Transverse colon (tissue), 4 donors: ENCODE measurements around the gene ZC3H8. TPM values are rescaled to one million over a fixed set of nuclear protein-coding genes. Genes with fewer than 3 reads are reported as not detected.

Experiments used
- DNase-seq: peaks from one replicate; pipeline ENCODE4 v3.0.0-alpha.2; 2019
- H3K27ac ChIP-seq, 4 donors: fragments of 200-600 bp; sonication (generic); 2 replicates each; pipeline ENCODE4 v1.5.1; 2016 to 2018; ENCODE audit warnings: inconsistent platforms in 4 of 4
- H3K27me3 ChIP-seq: fragments of 200-600 bp; sonication (generic); 2 replicates; pipeline ENCODE4 v1.5.1; 2017; ENCODE audit warnings: inconsistent platforms
- H3K36me3 ChIP-seq, 4 donors: fragments of 200-600 bp; sonication (generic); 2 replicates each; pipeline ENCODE4 v1.5.1; 2017 to 2019; ENCODE audit warnings: inconsistent platforms in 4 of 4
- H3K4me1 ChIP-seq, 4 donors: fragments of 200-600 bp; sonication (generic); 2 replicates each; pipeline ENCODE4 v1.5.1; 2017 to 2020; ENCODE audit warnings: inconsistent platforms in 4 of 4
- H3K4me3 ChIP-seq, 4 donors: fragments of 200-600 bp; sonication (generic); 1 replicate in 1 of 4; 2 replicates in 3 of 4; pipeline versions ENCODE4 v1.5.1 to v1.6.1; 2017 to 2019; ENCODE audit warnings: inconsistent platforms in 4 of 4
- H3K9me3 ChIP-seq, 2 donors: fragments of 200-600 bp; sonication (generic); 2 replicates each; pipeline ENCODE4 v1.5.1; 2017 to 2019; ENCODE audit warnings: inconsistent platforms in 2 of 2
- CTCF ChIP-seq, 5 experiments: fragments of 200-600 bp in 3 of 5; fragments of 450-650 bp in 2 of 5; sonication (generic) in 3 of 5; IDR thresholded peaks; 1 replicate in 2 of 5; 2 replicates in 3 of 5; pipeline ENCODE4 v1.5.1; 2016 to 2017; ENCODE audit warnings: antibody characterized with exemption in 5 of 5, inconsistent platforms in 3 of 5, mild to moderate bottlenecking in 2 of 5, moderate library complexity in 1 of 5
- EP300 ChIP-seq: sonication (generic); formaldehyde crosslinking; IDR thresholded peaks from one replicate; pipeline ENCODE4 v1.6.1; 2017; ENCODE audit warnings: antibody characterized with exemption, low read depth
- POLR2A ChIP-seq: fragments of 450-650 bp; IDR thresholded peaks from one replicate; pipeline ENCODE4 v1.6.1; 2016; ENCODE audit warnings: antibody characterized with exemption, mild to moderate bottlenecking, moderate library complexity
- POLR2AphosphoS5 ChIP-seq, 3 donors: sonication (generic); formaldehyde crosslinking; IDR thresholded peaks; one replicate each; pipeline ENCODE4 v1.6.1; 2016; ENCODE audit warnings: antibody characterized with exemption in 3 of 3
- WGBS, 2 donors: methylation state at CpG; one replicate each; pipeline ENCODE4 v1.1.5; 2018; ENCODE audit warnings: low coverage in 1 of 2; 5-methylcytosine and 5-hydroxymethylcytosine counted together
- in situ Hi-C, 4 donors: fragments of 200-750 bp; cut with MboI; loops; one replicate each; pipeline versions ENCODE4 v1.15.0 to v1.15.1; 2017; ENCODE audit warnings: low sequenced_read_pairs in 3 of 4, low pct_ligation_motif_present in 1 of 4, low pct_unique_long_range_greater_than_20kb in 1 of 4
- intact Hi-C: fragments of 100-400 bp; cut with DNase I; formaldehyde crosslinking; loops from one replicate; pipeline ENCODE4 v1.15.1; 2023; ENCODE audit warnings: low total_unique reads
- total RNA-seq, 4 donors: library from RNA; depleted of rRNA; stranded (reverse); fragments of >200 nt; gene quantifications; one replicate each; pipeline ENCODE4 v1.1.0, GENCODE V29; 2016

Gene ZC3H8
- total RNA-seq, 4 donors from 2014 or later, result 1.6 to 83.2 (median 12.1) TPM

- no peaks in the 10 kb centered on the region for H3K9me3 ChIP-seq
- peaks cover 0 to 15% (median 2%) of the 10 kb centered on the region in 4 donors for H3K36me3 ChIP-seq
- no peak overlapping the region for H3K27ac ChIP-seq
- no peaks in the 10 kb centered on the region for H3K27me3 ChIP-seq
- H3K4me3 ChIP-seq, result no peak overlapping the region
- intact Hi-C loops, result no loop called here
- DNase-seq, result no peak
- in situ Hi-C loops, result loop anchor here in 2 of 4 donors (25.0 kb wide), 2 partner anchors 186 to 336 kb away; partner anchors contain the start of genes CHCHD5 (in 1 of the 2) and RGPD8 (in 1 of the 2)
- 79 to 85% methylated on average over 3 of the region's 3 CpGs for WGBS, 2 donors
- peaks cover 7 to 17% (median 8%) of the 10 kb centered on the region in 4 donors for H3K4me1 ChIP-seq
- TF ChIP-seq EP300, result no peak
- no peak for TF ChIP-seq CTCF (IDR thresholded peaks at IDR 0.05)
- no peak for TF ChIP-seq POLR2AphosphoS5 (IDR thresholded peaks at IDR 0.05)
- no peak for TF ChIP-seq POLR2A
These were observed 3.6 kb downstream of the ZC3H8 start for GRCh38 chr2:112251271-112251670.

- H3K4me3 ChIP-seq, result no peak overlapping the region
- no peaks in the 10 kb centered on the region for H3K9me3 ChIP-seq
These were observed 10.0 kb downstream of the ZC3H8 start for GRCh38 chr2:112244854-112245253.

GRCh38 chr2:112243233-112243632 is 11.6 kb downstream of the ZC3H8 start:
- WGBS, 2 donors, result 87 to 94% methylated on average over 2 to 4 of the region's 4 CpGs
- Histone ChIP-seq H3K27me3 (no peaks in the 10 kb centered on the region), H3K9me3 (no peaks in the 10 kb centered on the region), H3K27ac (no peak overlapping the region), H3K4me1 (no peaks in the 10 kb centered on the region), H3K4me3 (no peak overlapping the region), H3K36me3 (peaks cover 0 to 16% (median 5%) of the 10 kb centered on the region in 4 donors)
- TF ChIP-seq POLR2AphosphoS5 (IDR thresholded peaks at IDR 0.05), result no peak
- no peak for TF ChIP-seq CTCF (IDR thresholded peaks at IDR 0.05)
- TF ChIP-seq POLR2A, result no peak
- no peak for TF ChIP-seq EP300
- DNase-seq, result no peak
- in situ Hi-C loops (no loop called here), intact Hi-C loops (no loop called here)

More at GRCh38 chr2:112244854-112245253, 10.0 kb downstream of the ZC3H8 start:
- Histone ChIP-seq H3K27ac (no peak overlapping the region), H3K4me1 (no peaks in the 10 kb centered on the region), H3K27me3 (no peaks in the 10 kb centered on the region), H3K36me3 (peaks cover 0 to 21% (median 5%) of the 10 kb centered on the region in 4 donors)
- WGBS, 2 donors, result 80 to 100% methylated on average over 1 of the region's 1 CpG
- intact Hi-C loops (no loop called here), in situ Hi-C loops (no loop called here)
- TF ChIP-seq POLR2A, result no peak
- TF ChIP-seq EP300, result no peak
- no peak for TF ChIP-seq CTCF (IDR thresholded peaks at IDR 0.05)
- TF ChIP-seq POLR2AphosphoS5 (IDR thresholded peaks at IDR 0.05), result no peak
- no peak for DNase-seq

GRCh38 chr2:112242384-112242783 is 12.5 kb downstream of the ZC3H8 start:
- 81 to 86% methylated on average over 3 of the region's 3 CpGs for WGBS, 2 donors
- TF ChIP-seq POLR2A, result no peak
- TF ChIP-seq EP300, result no peak
- no peak for TF ChIP-seq CTCF (IDR thresholded peaks at IDR 0.05)
- TF ChIP-seq POLR2AphosphoS5 (IDR thresholded peaks at IDR 0.05), result no peak

More at GRCh38 chr2:112242384-112242783, 12.5 kb downstream of the ZC3H8 start:
- no peaks in the 10 kb centered on the region for H3K9me3 ChIP-seq
- H3K4me3 ChIP-seq, result no peak overlapping the region
- H3K4me1 ChIP-seq, result no peaks in the 10 kb centered on the region
- no peaks in the 10 kb centered on the region for H3K27me3 ChIP-seq
- no peak overlapping the region for H3K27ac ChIP-seq
- intact Hi-C loops, result no loop called here
- in situ Hi-C loops, result no loop called here
- H3K36me3 ChIP-seq, result peaks cover 0 to 10% (median 4%) of the 10 kb centered on the region in 4 donors
- DNase-seq, result no peak
